GM12865 (cell line): ENCODE measurements around the gene HIF3A.

ENCODE experiments used
- DNase-seq: peaks from one replicate; pipeline ENCODE4 v3.0.0; 2010; ENCODE audit warnings: low read depth
- H3K4me3 ChIP-seq: 2 replicates; pipeline ENCODE4 v1.5.1; 2011; ENCODE audit warnings: mild to moderate bottlenecking, low read depth, low read length, control low read depth
- TF ChIP-seq, protein P1 (sequence below): IDR thresholded peaks from 2 replicates; pipeline ENCODE4 v1.5.1; 2011; ENCODE audit warnings: low read length, control low read depth, low read depth, inconsistent platforms; ENCODE audit not compliant: insufficient read depth; ENCODE audit errors: missing control alignments

The HIF3A gene

DNA sequence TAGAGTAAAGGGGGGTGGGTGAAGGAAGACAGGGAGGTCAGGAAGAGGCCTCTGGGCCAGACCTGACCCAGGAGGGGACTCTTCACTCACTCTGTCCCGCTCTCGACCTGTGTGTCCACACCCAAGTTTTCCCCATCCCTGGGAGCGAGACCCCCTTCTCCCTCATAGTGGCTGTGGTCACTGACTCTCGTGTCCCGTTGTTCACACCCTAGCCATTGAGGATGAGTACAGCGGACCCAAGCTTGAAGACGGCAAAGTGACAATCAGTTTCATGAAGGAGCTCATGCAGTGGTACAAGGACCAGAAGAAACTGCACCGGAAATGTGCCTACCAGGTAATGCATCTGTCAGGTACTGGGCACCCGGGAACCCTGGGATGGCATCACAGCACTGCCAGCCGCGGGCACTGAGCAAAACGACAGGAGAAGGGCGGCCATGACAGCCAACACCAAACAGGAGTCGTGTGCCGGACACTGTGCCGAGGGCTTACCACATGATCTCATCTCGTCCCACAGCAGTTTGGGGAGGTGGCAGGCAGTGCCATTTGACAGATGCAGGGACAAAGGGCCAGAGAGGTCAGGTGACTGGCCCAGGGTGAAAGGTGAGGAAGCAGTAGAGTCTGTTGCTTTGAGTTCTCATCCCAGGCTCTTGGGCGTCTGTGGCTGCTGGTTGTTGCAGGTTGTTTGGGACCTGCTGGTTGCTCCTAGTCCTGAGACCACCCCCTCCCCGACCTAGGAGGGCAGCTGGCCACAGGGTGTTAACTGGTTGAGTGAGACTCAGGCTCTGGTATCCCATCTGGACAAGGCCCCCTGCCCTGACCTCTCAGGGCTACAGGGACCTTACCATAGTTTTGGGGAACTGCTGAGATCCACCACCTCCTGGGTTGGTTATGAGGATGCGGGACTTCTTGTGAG lies 79.7 kb downstream of the HIF3A start:
- TF ChIP-seq, protein P1, sequence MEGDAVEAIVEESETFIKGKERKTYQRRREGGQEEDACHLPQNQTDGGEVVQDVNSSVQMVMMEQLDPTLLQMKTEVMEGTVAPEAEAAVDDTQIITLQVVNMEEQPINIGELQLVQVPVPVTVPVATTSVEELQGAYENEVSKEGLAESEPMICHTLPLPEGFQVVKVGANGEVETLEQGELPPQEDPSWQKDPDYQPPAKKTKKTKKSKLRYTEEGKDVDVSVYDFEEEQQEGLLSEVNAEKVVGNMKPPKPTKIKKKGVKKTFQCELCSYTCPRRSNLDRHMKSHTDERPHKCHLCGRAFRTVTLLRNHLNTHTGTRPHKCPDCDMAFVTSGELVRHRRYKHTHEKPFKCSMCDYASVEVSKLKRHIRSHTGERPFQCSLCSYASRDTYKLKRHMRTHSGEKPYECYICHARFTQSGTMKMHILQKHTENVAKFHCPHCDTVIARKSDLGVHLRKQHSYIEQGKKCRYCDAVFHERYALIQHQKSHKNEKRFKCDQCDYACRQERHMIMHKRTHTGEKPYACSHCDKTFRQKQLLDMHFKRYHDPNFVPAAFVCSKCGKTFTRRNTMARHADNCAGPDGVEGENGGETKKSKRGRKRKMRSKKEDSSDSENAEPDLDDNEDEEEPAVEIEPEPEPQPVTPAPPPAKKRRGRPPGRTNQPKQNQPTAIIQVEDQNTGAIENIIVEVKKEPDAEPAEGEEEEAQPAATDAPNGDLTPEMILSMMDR: no peak
- no peak for DNase-seq
- H3K4me3 ChIP-seq: no peak overlapping the region

- DNase-seq: no peak
- TF ChIP-seq, protein P1: no peak
- no peak overlapping the region for H3K4me3 ChIP-seq
Observed at GRCh38 chr19:46378268-46378667, 81.4 kb downstream of the HIF3A start.

DNA sequence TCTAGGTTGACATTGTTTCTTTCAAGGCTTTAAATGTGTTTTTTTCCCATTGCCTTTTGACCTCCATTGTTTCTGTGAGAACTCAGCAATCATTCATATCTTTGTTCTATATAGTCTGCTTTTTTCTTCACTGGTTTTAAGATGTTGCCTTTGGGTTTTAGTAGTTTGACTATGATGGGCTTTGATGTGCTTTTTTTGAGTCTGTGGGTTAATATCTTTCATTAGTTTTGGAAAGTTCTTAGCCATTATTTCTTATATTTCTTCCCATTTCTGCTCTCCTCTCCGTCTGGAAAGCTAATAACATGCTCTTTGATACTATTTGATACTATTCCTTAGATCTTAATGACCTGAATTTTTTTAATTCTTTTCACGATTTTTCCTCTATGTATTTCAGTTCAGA lies 83.8 kb downstream of the HIF3A start:
- TF ChIP-seq, protein P1: no peak
- DNase-seq: no peak
- H3K4me3 ChIP-seq: no peak overlapping the region

DNA sequence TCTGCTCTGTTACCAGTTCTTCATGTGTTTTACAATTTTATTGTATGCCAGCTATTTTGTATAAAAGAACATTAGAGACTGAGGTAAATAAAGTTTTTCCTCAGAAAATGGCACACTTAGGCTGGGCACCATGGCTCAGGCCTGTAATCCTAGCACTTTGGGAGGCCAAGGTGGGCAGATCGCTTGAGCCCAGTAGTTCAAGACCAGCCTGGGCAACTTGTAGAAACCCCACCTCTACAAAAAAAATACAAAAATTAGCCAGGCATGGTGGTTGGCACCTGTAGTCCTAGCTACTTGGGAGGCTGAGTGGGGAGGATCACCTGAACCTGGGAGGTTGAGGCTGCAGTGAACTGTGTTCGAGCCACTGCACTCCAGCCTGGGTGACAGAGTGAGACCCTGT lies 84.5 kb downstream of the HIF3A start:
- DNase-seq: no peak
- TF ChIP-seq, protein P1: no peak
- no peak overlapping the region for H3K4me3 ChIP-seq

DNA sequence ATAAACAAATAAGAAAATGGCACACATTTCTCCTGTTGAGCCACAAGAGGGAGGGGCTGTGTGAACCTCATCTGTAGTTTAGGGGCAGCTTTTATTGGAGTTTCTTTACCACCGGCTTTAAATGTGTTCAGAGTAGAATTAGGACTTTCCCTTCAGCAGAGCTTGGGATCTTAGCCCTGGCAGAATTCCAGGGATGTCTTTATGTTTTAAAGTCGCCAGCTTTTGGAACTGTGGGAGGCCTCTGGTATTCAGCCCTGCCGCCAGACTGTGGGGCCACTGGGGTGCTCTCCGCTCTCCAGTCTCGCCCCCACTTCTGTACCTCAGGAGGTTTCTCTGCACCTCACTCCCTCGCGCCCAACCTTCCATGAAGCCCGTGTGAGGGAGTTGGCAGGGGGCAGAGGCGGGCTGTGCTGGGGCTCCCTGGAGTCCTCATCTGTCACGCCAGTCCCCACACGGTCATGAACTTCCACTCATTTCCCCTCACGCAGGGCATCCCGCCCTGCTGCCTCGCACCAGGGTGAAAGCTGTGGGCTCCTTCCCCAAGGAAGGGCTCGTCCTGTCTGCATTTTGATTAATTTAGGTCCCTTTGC lies 85.0 kb downstream of the HIF3A start:
- TF ChIP-seq, protein P1: no peak
- no peak overlapping the region for H3K4me3 ChIP-seq
- no peak for DNase-seq

DNA sequence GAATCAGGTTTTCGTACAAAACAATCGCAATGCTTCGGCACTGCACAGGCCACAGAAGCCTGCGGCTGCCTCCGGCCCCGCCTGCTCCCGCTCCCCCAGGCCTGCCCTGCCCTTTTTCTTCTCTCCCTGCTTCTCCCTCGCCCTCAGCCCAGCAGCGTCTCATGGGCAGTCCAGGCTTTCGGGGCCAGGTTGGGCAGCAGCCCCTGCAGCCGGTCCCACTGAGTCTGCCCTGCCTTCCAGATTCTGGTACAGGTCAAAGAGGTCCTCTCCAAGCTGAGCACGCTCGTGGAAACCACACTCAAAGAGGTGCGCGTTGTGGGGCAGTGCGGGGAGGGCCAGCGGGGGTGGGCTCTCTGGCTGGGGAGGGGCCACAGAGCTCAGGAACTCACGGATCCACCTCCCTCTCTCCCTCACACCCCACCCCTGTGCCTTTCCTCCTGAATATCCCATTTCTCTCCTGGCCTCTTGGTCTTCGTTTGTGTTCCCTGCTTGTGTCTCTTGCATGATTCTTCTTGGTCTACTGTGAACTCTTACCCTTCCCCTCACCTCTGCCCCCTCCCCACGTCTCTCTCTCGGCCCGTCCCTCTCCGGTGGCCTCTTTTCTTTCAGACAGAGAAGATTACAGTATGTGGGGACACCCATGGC lies 86.5 kb downstream of the HIF3A start:
- H3K4me3 ChIP-seq: no peak overlapping the region
- DNase-seq: no peak
- TF ChIP-seq, protein P1: no peak
